Vagina (tissue), 2 donors: Measurements from ENCODE around the gene RND1. TPM values are rescaled to one million over a fixed set of nuclear protein-coding genes. Genes with fewer than 3 reads are reported as not detected.

Experiments
- DNase-seq, 2 donors: peaks; one replicate each; pipeline ENCODE4 v3.0.0-alpha.2; 2017; ENCODE audit errors: extremely low spot score in 2 of 2
- H3K27ac ChIP-seq: fragments of 200-600 bp; sonication (generic); one replicate; pipeline ENCODE4 v1.5.1; 2019
- H3K27me3 ChIP-seq: fragments of 200-600 bp; sonication (generic); one replicate; pipeline ENCODE4 v1.5.1; 2019
- H3K36me3 ChIP-seq, 2 donors: fragments of 200-600 bp; sonication (generic); one replicate each; pipeline ENCODE4 v1.5.1; 2017 to 2019
- H3K4me1 ChIP-seq: fragments of 200-600 bp; sonication (generic); one replicate; pipeline ENCODE4 v1.5.1; 2019
- H3K4me3 ChIP-seq, 2 donors: fragments of 200-600 bp; sonication (generic); 1 replicate in 1 of 2; 2 replicates in 1 of 2; pipeline ENCODE4 v1.5.1; 2016 to 2019
- H3K9me3 ChIP-seq: fragments of 200-600 bp; sonication (generic); one replicate; pipeline ENCODE4 v1.5.1; 2019
- CTCF ChIP-seq, 3 experiments: fragments of 450-650 bp in 2 of 3; fragments of 200-600 bp in 1 of 3; sonication (generic) in 1 of 3; IDR thresholded peaks; one replicate each; pipeline ENCODE4 v1.5.1; 2017 to 2019; ENCODE audit warnings: antibody characterized with exemption in 3 of 3, mild to moderate bottlenecking in 2 of 3, moderate library complexity in 2 of 3
- POLR2A ChIP-seq, 2 donors: fragments of 450-650 bp; IDR thresholded peaks; one replicate each; pipeline ENCODE4 v1.6.1; 2017; ENCODE audit warnings: antibody characterized with exemption in 2 of 2, mild to moderate bottlenecking in 2 of 2, moderate library complexity in 2 of 2
- POLR2AphosphoS5 ChIP-seq, 2 donors: sonication (generic); formaldehyde crosslinking; IDR thresholded peaks; one replicate each; pipeline ENCODE4 v1.9.0; 2017; ENCODE audit warnings: antibody characterized with exemption in 2 of 2, mild to moderate bottlenecking in 2 of 2, low read depth in 1 of 2; ENCODE audit not compliant: insufficient read depth in 1 of 2
- intact Hi-C: fragments of 100-400 bp; cut with DNase I; formaldehyde crosslinking; loops from one replicate; pipeline ENCODE4 v1.15.1; 2023
- total RNA-seq: library from RNA; depleted of rRNA; stranded (reverse); fragments of >200 nt; gene quantifications from one replicate; pipeline ENCODE4 v1.2.3, GENCODE V29; 2016

The RND1 gene
- total RNA-seq, 1 donor from 2014 or later, result 3.9 TPM

- DNase-seq, result no peak
- TF ChIP-seq CTCF (IDR thresholded peaks at IDR 0.05), result no peak
- no peak for TF ChIP-seq POLR2AphosphoS5 (IDR thresholded peaks at IDR 0.05; ENCODE audit: insufficient read depth in 1 of 2, low read depth in 1 of 2)
- intact Hi-C loops, result no loop called here
- no peaks in the 10 kb centered on the region for H3K27me3 ChIP-seq
- H3K4me1 ChIP-seq, result peaks cover 11% of the 10 kb centered on the region
- no peaks in the 10 kb centered on the region for H3K36me3 ChIP-seq
- no peak overlapping the region for H3K27ac ChIP-seq
- H3K4me3 ChIP-seq, result no peak overlapping the region
- no peaks in the 10 kb centered on the region for H3K9me3 ChIP-seq
These were observed 37.8 kb upstream of the RND1 start for GRCh38 chr12:48903363-48903981.

GRCh38 chr12:48901278-48901677 lies 35.6 kb upstream of the RND1 start:
- Histone ChIP-seq H3K4me3 (no peak overlapping the region), H3K9me3 (no peaks in the 10 kb centered on the region), H3K4me1 (peaks cover 11% of the 10 kb centered on the region), H3K27ac (no peak overlapping the region), H3K27me3 (no peaks in the 10 kb centered on the region), H3K36me3 (no peaks in the 10 kb centered on the region)
- no peak for DNase-seq
- no peak for TF ChIP-seq POLR2AphosphoS5 (IDR thresholded peaks at IDR 0.05; ENCODE audit: insufficient read depth in 1 of 2, low read depth in 1 of 2)
- no peak for TF ChIP-seq POLR2A (IDR thresholded peaks at IDR 0.05)
- no peak for TF ChIP-seq CTCF (IDR thresholded peaks at IDR 0.05)
- intact Hi-C loops, result no loop called here

- intact Hi-C loops, result no loop called here
- H3K27me3 ChIP-seq, result no peaks in the 10 kb centered on the region
- no peak for DNase-seq
- no peak overlapping the region for H3K4me3 ChIP-seq
- no peaks in the 10 kb centered on the region for H3K9me3 ChIP-seq
- peaks cover 11% of the 10 kb centered on the region for H3K4me1 ChIP-seq
- no peak for TF ChIP-seq POLR2A (IDR thresholded peaks at IDR 0.05)
- no peak for TF ChIP-seq CTCF (IDR thresholded peaks at IDR 0.05)
- TF ChIP-seq POLR2AphosphoS5 (IDR thresholded peaks at IDR 0.05; ENCODE audit: insufficient read depth in 1 of 2, low read depth in 1 of 2), result no peak
- H3K36me3 ChIP-seq, result no peaks in the 10 kb centered on the region
- H3K27ac ChIP-seq, result no peak overlapping the region
These were observed 34.0 kb upstream of the RND1 start for GRCh38 chr12:48899651-48900050.

GRCh38 chr12:48894271-48894670 lies 28.6 kb upstream of the RND1 start:
- intact Hi-C loops, result no loop called here
- no peaks in the 10 kb centered on the region for H3K36me3 ChIP-seq
- no peak for TF ChIP-seq POLR2AphosphoS5 (IDR thresholded peaks at IDR 0.05; ENCODE audit: insufficient read depth in 1 of 2, low read depth in 1 of 2)
- no peak for TF ChIP-seq CTCF (IDR thresholded peaks at IDR 0.05)
- TF ChIP-seq POLR2A (IDR thresholded peaks at IDR 0.05), result no peak
- no peak overlapping the region for H3K4me3 ChIP-seq
- no peaks in the 10 kb centered on the region for H3K27me3 ChIP-seq
- peaks cover 11% of the 10 kb centered on the region for H3K4me1 ChIP-seq
- no peaks in the 10 kb centered on the region for H3K9me3 ChIP-seq
- no peak overlapping the region for H3K27ac ChIP-seq
- no peak for DNase-seq

GRCh38 chr12:48890657-48891418 lies 25.2 kb upstream of the RND1 start:
- Histone ChIP-seq H3K27me3 (no peaks in the 10 kb centered on the region), H3K9me3 (no peaks in the 10 kb centered on the region), H3K27ac (peak overlapping the region; percentile 0), H3K4me3 (peak overlapping the region; percentile 27 to 33), H3K36me3 (no peaks in the 10 kb centered on the region), H3K4me1 (peaks cover 11% of the 10 kb centered on the region)
- DNase-seq, result no peak
- intact Hi-C loops, result loop anchor here (2.0 kb wide), 1 partner anchor 36 kb away; no protein-coding TSS in a partner anchor
- TF ChIP-seq CTCF (IDR thresholded peaks at IDR 0.05) (peak; percentile 77 to 89 (median 86)), POLR2A (IDR thresholded peaks at IDR 0.05) (no peak)
